IPS-18c (cell line): Measurements from ENCODE around the gene TEX22.

Experiments used
- H3K4me3 ChIP-seq: 2 replicates; pipeline ENCODE4 v1.7.0; 2013; ENCODE audit warnings: low read depth, mild to moderate bottlenecking, low read length, moderate library complexity; ENCODE audit not compliant: insufficient read depth
- H3K9me3 ChIP-seq: one replicate; pipeline ENCODE4 v1.6.1; 2013; ENCODE audit warnings: mild to moderate bottlenecking, low read length, moderate library complexity; ENCODE audit not compliant: control insufficient read depth, insufficient read depth

TEX22 gene

DNA sequence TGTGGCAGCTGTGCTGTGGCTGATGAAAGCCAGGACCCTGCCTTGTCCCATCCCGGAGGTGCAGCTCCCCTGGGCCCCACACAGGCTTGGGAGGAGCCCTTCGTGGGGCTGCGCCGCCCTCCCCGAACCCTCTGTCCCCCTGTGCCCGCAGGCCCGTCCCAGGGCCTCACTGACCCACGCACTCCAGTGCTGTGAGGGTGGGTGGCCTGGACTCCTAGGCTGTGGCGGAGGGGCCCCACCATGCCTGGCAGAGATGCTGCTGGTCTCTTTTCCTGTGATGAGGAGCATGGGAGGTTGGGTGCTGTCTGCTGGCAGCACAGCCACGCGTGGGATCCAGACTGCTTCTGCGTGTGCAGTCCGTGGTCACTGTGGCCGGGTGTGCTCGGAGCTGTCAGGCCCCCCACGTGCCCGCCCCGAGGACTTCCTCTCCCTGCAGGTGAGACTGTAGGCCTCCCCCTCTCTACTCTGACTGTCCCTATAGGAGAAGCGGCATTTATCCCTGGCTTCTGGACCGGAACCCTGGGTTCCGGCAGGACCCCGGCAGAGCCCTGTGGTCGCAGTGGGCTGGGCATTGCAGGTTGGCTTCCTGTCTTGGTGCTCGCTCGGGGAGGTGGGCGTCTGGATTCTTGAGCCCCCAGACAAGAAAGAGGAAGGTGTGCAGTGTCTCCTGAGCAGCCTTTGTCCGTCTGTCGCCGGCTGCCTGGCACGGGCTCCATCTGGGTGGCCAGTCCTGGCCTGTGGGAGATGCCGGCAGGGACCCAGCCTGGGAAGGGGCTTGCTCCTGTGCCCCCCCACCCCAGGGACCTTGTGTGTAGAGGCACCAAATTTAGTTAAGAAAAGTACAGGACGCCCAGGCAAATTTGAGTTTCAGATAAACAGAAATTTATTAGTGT, 23.6 kb downstream of the TEX22 start:
- Histone ChIP-seq H3K9me3 (no peaks in the 10 kb centered on the region), H3K4me3 (no peak overlapping the region; the same call in 1 of the 2 replicates)

DNA sequence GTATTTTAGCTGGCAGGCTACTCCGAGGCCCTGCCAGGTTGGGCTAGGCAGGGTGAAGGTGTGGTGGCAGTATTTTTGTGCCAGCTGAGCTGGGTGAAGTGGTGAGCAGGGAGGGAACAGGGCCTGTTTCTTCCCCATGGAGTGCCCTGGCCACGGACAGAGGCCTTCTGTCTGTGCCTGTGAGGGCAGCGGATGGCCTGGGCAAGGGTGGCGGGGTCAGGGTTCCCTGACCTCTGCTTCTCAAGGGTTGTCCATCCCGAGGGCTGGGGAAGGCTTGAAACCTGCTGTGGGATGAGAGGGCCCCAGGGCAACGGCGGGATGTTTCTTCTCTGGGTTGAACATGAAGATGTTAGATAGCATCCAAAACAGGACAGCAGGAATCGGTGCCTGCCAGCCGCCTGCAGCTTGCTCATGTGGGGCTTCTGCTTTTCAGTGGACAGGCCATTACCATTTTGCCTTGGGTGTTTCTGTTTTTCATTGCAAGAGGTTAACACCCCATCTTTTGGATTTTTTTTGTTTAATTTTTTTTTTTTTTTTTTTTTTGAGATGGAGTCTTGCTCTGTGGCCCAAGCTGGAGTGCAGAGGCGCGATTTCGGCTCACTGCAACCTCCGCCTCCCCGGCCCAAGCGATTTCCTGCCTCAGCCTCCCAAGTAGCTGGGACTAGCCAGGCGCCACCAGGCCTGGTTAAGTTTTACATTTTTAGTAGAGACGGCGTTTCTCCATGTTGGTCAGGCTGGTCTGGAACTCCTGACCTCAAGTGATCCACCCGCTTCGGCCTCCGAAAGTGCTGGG, 24.6 kb downstream of the TEX22 start:
- Histone ChIP-seq H3K9me3 (no peaks in the 10 kb centered on the region), H3K4me3 (peak overlapping the region; percentile 1; the same call in 1 of the 2 replicates)

DNA sequence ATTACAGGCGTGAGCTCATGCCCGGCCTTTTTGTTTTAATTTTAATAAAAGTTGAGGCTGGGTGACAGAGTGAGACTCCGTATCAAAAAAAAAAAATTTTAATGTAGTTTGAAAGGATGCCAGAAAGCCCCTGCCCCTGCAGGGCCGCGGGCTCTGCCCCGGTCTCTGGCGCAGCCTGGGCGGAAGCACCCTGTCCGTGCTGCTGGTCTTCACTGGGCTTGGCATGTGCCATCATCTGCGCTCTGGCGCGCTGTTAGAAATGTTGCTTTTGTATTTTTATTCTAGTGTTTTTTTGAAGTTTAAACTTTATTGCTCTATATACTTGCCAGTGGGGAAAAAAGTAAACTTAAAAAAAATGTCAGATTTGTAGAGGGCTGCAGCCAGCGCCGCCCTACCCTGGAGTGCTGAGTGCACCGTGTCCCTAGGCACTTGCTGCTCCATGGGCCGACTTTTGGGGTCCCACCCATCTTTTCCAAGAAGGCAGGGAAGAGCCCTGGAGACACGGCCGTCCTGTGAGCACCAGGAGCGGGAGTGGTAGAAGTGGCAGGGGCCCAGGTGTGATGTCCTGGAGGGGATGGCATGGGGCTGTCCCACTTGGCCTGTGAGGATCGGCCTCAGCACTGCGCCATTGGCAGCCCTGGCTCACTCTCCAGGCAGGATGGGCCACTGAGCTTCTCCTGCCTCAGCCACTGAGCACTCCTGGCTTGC, 25.3 kb downstream of the TEX22 start:
- Histone ChIP-seq H3K9me3 (no peaks in the 10 kb centered on the region), H3K4me3 (no peak overlapping the region)

DNA sequence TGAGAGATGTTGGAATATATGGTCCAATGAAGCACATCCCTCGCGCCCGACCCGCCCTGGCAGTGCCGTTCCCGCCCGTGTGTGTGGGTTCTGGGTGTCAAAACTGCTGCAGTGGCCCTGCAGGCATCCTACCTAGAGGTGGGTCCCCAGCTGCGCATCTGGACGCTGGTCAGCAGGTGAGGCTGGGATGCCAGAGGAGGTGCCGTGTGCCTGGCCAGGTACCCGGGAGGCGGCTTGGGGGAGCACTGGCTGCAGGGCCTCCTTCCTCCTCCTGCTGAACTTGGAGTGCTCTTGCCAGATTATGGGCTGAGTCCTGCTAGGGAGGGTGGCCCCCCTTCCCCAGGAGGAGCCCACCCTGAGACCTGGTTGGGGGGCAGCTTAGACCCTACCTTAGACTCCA, 26.5 kb downstream of the TEX22 start:
- no peak overlapping the region for H3K4me3 ChIP-seq
- H3K9me3 ChIP-seq, result no peaks in the 10 kb centered on the region

DNA sequence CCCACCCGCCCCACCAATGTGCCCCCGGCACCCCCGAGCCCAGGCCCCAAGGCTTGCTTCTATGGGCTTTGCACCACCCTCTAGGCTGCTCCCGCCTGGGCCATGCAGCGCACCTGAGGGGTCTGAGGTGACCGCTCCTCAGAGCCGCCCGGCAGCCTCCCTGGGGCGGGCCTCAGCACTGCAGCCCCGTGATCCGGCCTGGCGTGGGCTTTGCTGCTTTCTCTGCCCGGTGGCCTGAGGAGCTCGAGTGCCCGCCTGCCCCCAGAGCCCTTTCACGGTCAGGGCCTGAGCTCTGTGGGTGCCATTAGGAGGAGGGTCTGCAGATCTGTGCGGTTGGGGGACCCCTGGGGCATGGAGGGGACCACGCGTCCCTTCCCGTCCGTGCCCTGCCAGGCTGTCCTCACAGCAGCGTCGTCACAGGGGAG, 27.5 kb downstream of the TEX22 start:
- H3K9me3 ChIP-seq, result no peaks in the 10 kb centered on the region

DNA sequence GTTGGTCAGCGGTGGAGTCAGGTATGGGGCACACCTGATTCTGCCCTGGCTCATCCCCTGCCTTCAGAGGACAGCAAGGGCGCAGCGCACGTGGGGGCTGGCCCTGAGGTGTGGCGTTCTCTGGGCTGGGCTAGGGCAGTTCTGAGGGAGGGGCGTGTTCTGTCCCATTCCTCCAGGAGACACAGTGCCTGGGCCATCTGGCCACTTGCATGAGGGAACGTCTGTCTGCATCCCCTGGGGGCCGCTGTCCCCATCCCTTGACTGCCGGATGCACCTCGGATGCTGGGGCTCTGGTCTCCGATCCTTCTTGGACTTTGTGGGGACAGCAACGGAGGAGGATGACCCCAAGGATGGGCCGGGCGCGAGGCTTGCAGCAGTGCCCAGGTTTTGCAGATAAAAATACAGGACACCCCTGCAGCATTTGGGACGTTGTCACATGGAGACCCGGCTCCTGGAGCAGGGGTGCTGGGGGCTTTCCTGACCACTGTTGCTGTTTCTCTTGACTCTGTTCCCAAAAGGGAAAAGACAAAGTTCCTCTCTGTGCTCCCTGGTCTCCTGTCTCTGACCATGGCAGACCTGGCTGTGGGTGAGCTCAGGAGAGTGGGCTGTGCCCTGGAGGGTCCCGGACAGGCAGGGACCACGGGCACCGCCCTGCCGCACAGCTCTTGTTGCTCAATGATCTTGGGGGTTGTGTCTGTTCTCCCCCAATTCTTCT, 28.2 kb downstream of the TEX22 start:
- no peak overlapping the region for H3K4me3 ChIP-seq
- H3K9me3 ChIP-seq, result peaks cover 2% of the 10 kb centered on the region

More for the DNA sequence above, 27.5 kb downstream of the TEX22 start:
- H3K4me3 ChIP-seq, result no peak overlapping the region

DNA sequence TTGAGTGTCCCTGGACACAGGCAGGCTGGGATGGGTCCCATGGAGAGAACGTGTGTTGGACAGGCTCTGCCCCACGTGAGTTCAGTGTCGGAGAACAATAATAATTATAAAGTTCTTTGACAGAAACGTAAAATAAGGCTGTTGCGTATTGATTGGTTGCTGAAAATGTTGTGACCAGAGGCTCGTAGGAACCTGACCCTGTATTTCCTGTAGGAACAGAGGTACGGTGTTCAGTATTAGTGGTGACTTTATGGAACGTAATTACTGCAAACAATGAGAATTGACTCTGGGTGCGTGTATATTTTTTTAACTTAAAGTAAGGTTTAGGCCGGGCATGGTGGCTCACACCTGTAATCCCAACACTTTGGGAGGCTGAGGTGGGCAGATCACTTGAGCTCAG, 29.1 kb downstream of the TEX22 start:
- peaks cover 2% of the 10 kb centered on the region for H3K9me3 ChIP-seq
- no peak overlapping the region for H3K4me3 ChIP-seq

DNA sequence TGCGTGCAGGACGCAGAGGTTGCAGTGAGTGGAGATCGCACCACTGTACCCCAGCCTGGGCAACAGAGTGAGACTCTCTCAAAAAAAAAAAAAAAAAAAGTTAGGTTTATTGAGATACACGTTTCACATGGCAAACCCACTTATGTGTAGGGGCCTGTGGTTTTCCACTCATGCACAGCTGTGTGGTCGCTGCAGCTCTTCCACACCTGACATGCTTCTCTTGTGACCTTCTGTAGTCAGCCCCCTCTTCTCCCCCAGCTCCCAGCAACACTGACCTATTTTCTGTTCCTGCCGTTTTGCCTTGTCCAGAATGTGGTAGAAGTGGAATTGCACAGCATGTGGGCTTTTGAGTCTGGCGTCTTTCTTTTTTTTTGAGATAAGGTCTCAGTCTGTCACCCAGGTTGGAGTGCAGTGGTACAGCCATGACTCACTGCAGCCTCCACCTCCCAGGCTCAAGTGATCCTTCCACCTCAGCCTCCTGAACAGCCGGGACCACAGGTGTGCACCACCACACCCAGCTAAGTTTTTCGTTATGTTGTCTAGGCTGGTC, 29.7 kb downstream of the TEX22 start:
- Histone ChIP-seq H3K9me3 (peaks cover 2% of the 10 kb centered on the region), H3K4me3 (no peak overlapping the region)

DNA sequence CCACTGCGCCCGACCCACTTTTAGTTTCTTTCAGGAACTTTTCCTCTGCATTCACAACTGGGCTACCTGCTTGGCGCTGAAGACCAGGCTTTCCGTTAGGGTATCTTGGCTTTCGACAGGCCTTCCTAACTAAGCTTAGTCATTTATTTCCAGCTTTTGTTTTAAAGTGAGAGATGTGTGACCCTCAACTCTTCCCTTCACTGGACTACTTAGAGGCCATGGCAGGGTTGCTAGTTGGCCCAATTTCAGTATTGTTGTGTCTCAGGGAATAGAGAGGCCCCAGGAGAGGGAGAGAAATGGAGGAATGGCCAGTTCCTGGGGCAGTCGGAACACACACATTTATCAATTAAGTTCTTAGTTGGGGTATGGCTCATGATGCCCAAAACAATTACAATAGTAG, 31.7 kb downstream of the TEX22 start:
- H3K4me3 ChIP-seq, result no peak overlapping the region

DNA sequence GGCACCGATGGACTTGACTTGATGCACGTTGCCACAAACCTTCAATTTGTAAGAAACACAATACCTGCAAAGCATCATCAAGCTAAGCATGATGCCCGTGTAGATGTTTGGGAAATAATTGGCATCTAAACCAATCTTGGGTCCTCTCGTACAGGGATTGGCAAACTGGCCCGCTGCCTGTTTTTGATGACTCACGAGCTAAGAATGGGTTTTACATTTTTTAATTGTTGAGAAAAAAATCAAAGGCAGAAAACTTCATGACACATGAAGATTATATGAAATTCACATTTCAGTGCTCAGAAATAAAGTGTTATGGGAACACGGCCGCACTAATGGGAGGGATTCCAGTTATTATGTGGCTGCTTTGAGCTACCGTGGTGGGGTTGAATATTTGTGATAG, 32.2 kb downstream of the TEX22 start:
- Histone ChIP-seq H3K4me3 (no peak overlapping the region), H3K9me3 (peaks cover 2% of the 10 kb centered on the region)

More for the DNA sequence above, 31.7 kb downstream of the TEX22 start:
- peaks cover 2% of the 10 kb centered on the region for H3K9me3 ChIP-seq

DNA sequence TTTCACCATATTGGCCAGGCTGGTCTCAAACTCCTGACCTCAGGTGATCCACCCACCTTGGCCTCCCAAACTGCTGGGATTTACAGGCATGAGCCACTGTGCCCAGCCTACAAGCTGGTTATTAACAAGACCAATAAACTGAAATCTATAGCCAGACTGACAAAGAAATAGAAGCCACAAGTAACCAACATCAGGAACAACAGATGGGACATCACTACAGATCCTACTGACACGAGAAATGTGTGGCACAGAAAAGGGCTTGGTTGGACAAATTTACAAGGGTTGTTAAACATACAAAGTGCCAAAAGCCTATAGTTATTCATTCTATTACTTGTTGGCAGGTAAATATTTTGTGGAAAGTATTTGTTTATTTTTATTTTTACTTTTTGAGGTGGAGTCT, 32.9 kb downstream of the TEX22 start:
- peaks cover 2% of the 10 kb centered on the region for H3K9me3 ChIP-seq
- no peak overlapping the region for H3K4me3 ChIP-seq

DNA sequence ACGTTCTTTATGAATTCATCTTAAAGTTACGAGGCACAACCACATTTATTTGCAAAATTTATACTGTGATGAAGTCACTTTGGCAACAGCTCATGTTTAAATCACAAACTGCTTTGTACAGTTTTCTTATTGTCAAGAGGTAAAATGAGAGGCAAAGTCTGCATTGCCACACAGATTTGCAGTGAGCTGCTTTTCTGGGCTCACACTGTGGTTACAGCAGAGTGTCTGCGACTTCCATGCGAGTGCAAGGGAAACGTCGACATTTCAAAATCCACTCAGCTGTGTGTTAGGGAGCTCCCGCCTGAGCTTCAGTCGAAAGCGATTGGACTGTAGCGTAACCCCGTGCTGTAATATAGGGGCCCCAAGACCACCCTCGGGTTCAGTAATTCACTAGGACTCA, 34.3 kb downstream of the TEX22 start:
- no peak overlapping the region for H3K4me3 ChIP-seq
- peaks cover 2% of the 10 kb centered on the region for H3K9me3 ChIP-seq

DNA sequence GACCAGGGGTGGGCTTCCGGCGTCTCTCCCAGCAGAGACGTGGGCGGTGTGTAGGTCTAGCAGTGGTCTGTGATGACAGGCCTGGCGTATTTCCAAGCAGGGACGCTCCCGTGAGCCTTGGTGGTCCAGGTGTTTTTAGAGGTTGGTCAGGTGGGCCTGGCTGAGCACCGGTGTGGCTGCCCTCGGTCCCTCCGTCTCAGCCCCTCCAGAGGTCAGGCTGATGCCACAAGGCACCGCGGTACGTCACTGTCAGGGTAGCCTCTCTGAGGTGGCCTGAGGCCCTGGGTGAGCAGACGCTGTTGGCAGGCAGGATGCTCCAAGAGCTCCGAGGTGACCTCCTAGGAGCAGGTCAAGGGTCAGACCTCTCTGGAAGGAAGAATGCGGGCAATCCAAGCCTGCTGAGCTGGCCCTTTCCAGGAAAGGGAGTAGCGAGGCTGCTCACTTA, 34.8 kb downstream of the TEX22 start:
- Histone ChIP-seq H3K4me3 (no peak overlapping the region), H3K9me3 (peaks cover 2% of the 10 kb centered on the region)

DNA sequence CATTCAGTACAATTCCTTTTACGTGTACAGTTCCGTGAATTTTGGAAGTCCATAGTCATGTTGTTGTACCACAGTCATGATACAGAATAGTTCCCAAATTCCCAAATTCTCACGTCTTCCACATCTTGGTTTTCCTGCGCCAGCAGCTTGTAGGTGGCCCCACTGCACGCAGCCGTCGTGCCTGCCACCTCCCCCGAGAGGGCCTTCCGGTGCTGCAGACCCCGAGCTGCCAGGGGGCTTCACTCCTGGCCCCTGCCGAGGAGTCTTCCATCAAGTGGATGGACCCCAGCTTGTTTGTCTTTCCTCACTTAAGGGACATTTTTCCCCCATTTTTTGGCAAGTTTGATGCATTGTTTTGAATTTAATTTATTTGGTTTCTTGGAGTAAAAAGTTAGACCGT, 38.1 kb downstream of the TEX22 start:
- H3K4me3 ChIP-seq, result no peak overlapping the region
- no peaks in the 10 kb centered on the region for H3K9me3 ChIP-seq

DNA sequence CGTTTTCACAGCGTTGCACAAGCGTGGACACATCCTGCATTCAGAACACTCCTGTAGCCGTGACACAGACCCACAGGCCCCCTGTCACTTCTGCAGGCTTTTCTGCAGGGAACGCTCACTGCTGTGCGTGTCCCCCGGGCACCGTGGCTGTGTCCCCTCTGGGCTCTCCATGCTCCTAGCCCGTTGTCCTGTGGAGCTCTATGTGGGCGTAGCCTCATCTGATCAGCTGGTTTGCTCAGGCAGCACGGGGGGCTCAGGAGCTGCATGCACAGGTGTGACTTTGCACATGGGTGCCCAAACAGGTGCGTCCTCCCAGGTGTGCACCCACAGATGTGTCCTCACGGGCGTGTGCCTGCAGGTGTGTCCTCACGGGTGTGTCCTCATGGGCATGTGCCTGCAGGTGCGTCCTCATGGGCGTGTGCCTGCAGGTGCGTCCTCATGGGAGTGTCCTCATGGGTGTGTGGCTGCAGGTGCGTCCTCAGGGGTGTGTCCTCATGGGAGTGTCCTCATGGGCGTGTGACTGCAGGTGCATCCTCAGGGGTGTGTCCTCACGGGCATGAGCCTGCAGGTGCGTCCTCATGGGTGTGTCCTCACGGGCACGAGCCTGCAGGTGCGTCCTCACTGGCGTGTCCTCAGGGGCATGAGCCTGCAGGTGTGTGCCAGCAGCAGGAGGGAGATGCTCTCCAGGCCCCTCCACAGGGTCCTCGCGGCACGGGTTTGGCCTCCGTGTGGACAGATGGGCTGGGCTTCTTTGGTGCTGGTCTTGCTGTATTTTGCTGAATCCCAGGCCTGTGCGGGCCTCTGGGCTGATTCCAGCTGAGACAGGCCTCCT, 38.8 kb downstream of the TEX22 start:
- H3K4me3 ChIP-seq, result no peak overlapping the region
- no peaks in the 10 kb centered on the region for H3K9me3 ChIP-seq
